ENCODE results near the gene NFKBIA. TPM values are rescaled to one million over a fixed set of nuclear protein-coding genes. Genes with fewer than 3 reads are reported as not detected.

Gene NFKBIA
- total and polyA plus RNA-seq, 2 of the 8 experiments (the other 6 are each of a cell fraction or from before 2014, with no cell fraction given), result 25.9 to 49.7 TPM

DNA sequence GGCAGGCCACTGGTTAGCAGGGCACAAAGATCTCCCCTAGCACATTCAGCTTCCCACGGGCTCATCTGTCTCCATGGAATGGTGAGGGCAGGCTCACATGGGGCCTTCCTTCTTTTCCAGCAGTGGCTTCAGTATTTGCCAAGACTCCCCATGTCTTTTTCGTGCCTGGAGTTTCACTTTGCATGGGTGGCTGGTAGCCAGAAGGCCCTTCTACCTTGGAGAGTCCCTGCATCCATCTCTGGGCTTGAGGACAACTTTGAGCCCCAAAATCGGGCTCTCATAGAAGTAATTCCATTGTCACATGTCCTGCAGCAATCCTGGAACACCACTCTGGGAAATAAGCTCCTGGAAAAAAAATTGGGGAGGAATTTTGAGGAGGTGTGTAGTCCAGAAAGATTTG, 42.1 kb downstream of the NFKBIA start:
- WGBS, 2 experiments (ENCODE audit: extremely low coverage in 1 of 2, insufficient coverage in 1 of 2, insufficient read length in 1 of 2, insufficient replicate concordance in 2 of 2, low coverage in 1 of 2, low lambda C conversion rate in 2 of 2, missing lambda C conversion rate in 1 of 2), result 72% methylated on average over 3 of the region's 3 CpGs; no CpG with 5 or more reads in 1 of the 2 experiments
- no peak overlapping the region for H3K27ac ChIP-seq (ENCODE audit: low read depth, low read length)
- H3K4ac ChIP-seq (replicated peaks; ENCODE audit: insufficient read length, low read depth, low read length), result no peak overlapping the region
- H3K79me2 ChIP-seq (ENCODE audit: control insufficient read depth in 1 of 2, insufficient read depth in 2 of 2, low read length in 2 of 2), result no peaks in the 10 kb centered on the region
- POLR2A ChIA-PET (ENCODE audit: partially characterized antibody), result interaction anchor here (2.2 to 2.5 kb wide), 2 partner anchors 11 to 41 kb away, joined by 7 to 10 read pairs; partner anchors contain the start of gene NFKBIA
- H3K79me1 ChIP-seq (ENCODE audit: low read depth, low read length), result no peaks in the 10 kb centered on the region
- no peak overlapping the region for H2BK12ac ChIP-seq (ENCODE audit: low read depth, low read length)
- peaks cover 0 to 6% (median 2%) of the 10 kb centered on the region in 4 experiments; a peak in 3 of 7 replicates for H3K4me1 ChIP-seq (replicated peaks in 1 of 4; ENCODE audit: control insufficient read depth in 3 of 4, insufficient read depth in 4 of 4, low read length in 3 of 4)
- H2BK5ac ChIP-seq (ENCODE audit: low read depth, low read length), result no peak overlapping the region
- H2AK5ac ChIP-seq (ENCODE audit: low read depth, low read length), result no peak overlapping the region
- no peak for DNase-seq (ENCODE audit: low read depth in 1 of 2, low spot score in 2 of 2)
- no peak overlapping the region for H4K5ac ChIP-seq (ENCODE audit: insufficient read length, low read depth, low read length)
- no peak overlapping the region for H3K18ac ChIP-seq (ENCODE audit: extremely low read depth, low read length)
- CTCF ChIA-PET (ENCODE audit: partially characterized antibody), result interaction anchor here (0.7 kb wide), 1 partner anchor 319 kb away, joined by 3 read pairs; no protein-coding TSS in a partner anchor
- no peaks in the 10 kb centered on the region for H3K36me3 ChIP-seq (ENCODE audit: control insufficient read depth in 2 of 4, insufficient read depth in 4 of 4, low read length in 3 of 4)
- no peak overlapping the region for H3K4me3 ChIP-seq (ENCODE audit: extremely low read depth in 1 of 4, insufficient read depth in 2 of 4, low read depth in 3 of 4, low read length in 4 of 4)
- H3K9ac ChIP-seq (replicated peaks in 1 of 4; ENCODE audit: extremely low read depth in 1 of 4, low read depth in 3 of 4, low read length in 3 of 4), result no peak overlapping the region
- H3K56ac ChIP-seq (replicated peaks; ENCODE audit: insufficient read length, low read depth, low read length), result no peak overlapping the region
- H3K14ac ChIP-seq (ENCODE audit: insufficient read length), result no peak overlapping the region
- no peak overlapping the region for H3K4me2 ChIP-seq (ENCODE audit: insufficient read depth in 1 of 2, low read depth in 2 of 2, low read length in 2 of 2)
- H2AFZ ChIP-seq (ENCODE audit: low read length), result no peak overlapping the region
- H2BK120ac ChIP-seq (replicated peaks; ENCODE audit: low read depth, low read length), result no peak overlapping the region
- H2BK20ac ChIP-seq (ENCODE audit: low read length), result no peak overlapping the region
- H4K91ac ChIP-seq (replicated peaks; ENCODE audit: insufficient read length, low read length), result no peak overlapping the region
- H3K9me3 ChIP-seq (ENCODE audit: insufficient read depth in 2 of 2, low read depth in 1 of 2, low read length in 1 of 2), result no peaks in the 10 kb centered on the region
- FAIRE-seq, result no peak
- no peaks in the 10 kb centered on the region for H3K23me2 ChIP-seq (ENCODE audit: low read depth, low read length)
- peaks cover 0 to 2% of the 10 kb centered on the region in 2 experiments for H4K20me1 ChIP-seq (replicated peaks in 1 of 2; ENCODE audit: control insufficient read depth in 1 of 2, insufficient read depth in 2 of 2, low read length in 2 of 2)
- no peak overlapping the region for H3K23ac ChIP-seq (ENCODE audit: insufficient read length)
- no peak overlapping the region for H4K8ac ChIP-seq (ENCODE audit: extremely low read depth, insufficient read depth, low read length)
- H2BK15ac ChIP-seq (ENCODE audit: low read length), result no peak overlapping the region
- no peaks in the 10 kb centered on the region for H3K27me3 ChIP-seq (replicated peaks in 1 of 4; ENCODE audit: control insufficient read depth in 3 of 4, extremely low read depth in 1 of 4, insufficient read depth in 3 of 4, low read length in 3 of 4)
- no peak for TF ChIP-seq NANOG (IDR thresholded peaks at IDR 0.05; ENCODE audit: insufficient read depth, low read depth, low read length, poor library complexity, severe bottlenecking)
- TF ChIP-seq RFX5 (IDR thresholded peaks at IDR 0.05; ENCODE audit: borderline replicate concordance, low read depth, low read length), result no peak
- TF ChIP-seq CBX5 (IDR thresholded peaks at IDR 0.05; ENCODE audit: low read depth, low read length), result no peak
- TF ChIP-seq FOSL1 (IDR thresholded peaks at IDR 0.05; ENCODE audit: insufficient read depth, low read depth, low read length), result no peak
- TF ChIP-seq CTBP2 (IDR thresholded peaks at IDR 0.05; ENCODE audit: borderline replicate concordance, insufficient read depth, insufficient read length, low read length), result no peak
- TF ChIP-seq KDM1A (IDR thresholded peaks at IDR 0.05; ENCODE audit: borderline replicate concordance, low read length), result no peak
- TF ChIP-seq CEBPB (IDR thresholded peaks at IDR 0.05; ENCODE audit: low read depth, low read length), result no peak
- TF ChIP-seq, protein P1, sequence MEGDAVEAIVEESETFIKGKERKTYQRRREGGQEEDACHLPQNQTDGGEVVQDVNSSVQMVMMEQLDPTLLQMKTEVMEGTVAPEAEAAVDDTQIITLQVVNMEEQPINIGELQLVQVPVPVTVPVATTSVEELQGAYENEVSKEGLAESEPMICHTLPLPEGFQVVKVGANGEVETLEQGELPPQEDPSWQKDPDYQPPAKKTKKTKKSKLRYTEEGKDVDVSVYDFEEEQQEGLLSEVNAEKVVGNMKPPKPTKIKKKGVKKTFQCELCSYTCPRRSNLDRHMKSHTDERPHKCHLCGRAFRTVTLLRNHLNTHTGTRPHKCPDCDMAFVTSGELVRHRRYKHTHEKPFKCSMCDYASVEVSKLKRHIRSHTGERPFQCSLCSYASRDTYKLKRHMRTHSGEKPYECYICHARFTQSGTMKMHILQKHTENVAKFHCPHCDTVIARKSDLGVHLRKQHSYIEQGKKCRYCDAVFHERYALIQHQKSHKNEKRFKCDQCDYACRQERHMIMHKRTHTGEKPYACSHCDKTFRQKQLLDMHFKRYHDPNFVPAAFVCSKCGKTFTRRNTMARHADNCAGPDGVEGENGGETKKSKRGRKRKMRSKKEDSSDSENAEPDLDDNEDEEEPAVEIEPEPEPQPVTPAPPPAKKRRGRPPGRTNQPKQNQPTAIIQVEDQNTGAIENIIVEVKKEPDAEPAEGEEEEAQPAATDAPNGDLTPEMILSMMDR (IDR thresholded peaks at IDR 0.05; ENCODE audit: control extremely low read depth in 1 of 3, insufficient read depth in 1 of 3, low read depth in 1 of 3, low read length in 3 of 3), result no peak
- TF ChIP-seq CHD2 (IDR thresholded peaks at IDR 0.05; ENCODE audit: low read length), result no peak
- TF ChIP-seq NRF1 (IDR thresholded peaks at IDR 0.05; ENCODE audit: low read depth, low read length), result no peak
- TF ChIP-seq HDAC6 (IDR thresholded peaks at IDR 0.05; ENCODE audit: low read depth, low read length), result no peak

Measured in H1 (cell line).